ENCODE measurements around the gene ERCC5.
A peak's percentile ranks its signal among the peaks of the same experiment; 100 is the strongest.

Gene ERCC5

GRCh38 chr13:102845630-102846260 lies at the start of gene ERCC5:
Gene ERCC5 (plus strand): TSS chr13:102846032. CDS start chr13:102846267, 235 bp downstream.
- DNase-seq, result peak; percentile 98

- peak; percentile 96 for DNase-seq
These were observed 47.0 kb upstream of the ERCC5 start, which contains the start of the genes BIVM and POGLUT2 for GRCh38 chr13:102798581-102799425. Gene BIVM (plus strand): TSS chr13:102799119. CDS start chr13:102807268, 8,149 bp downstream. Gene POGLUT2 (minus strand): TSS chr13:102798976. CDS start chr13:102798670, 306 bp downstream.

GRCh38 chr13:102799426-102800144 lies 46.2 kb upstream of the ERCC5 start:
- no peak for DNase-seq

- DNase-seq, result peak; percentile 89
These were observed 45.4 kb upstream of the ERCC5 start for GRCh38 chr13:102800145-102801041.

- DNase-seq, result no peak
These were observed 40.2 kb upstream of the ERCC5 start for GRCh38 chr13:102805680-102806079.

GRCh38 chr13:102807699-102808098 lies 38.1 kb upstream of the ERCC5 start:
- DNase-seq, result no peak

GRCh38 chr13:102812611-102813287 lies 33.1 kb upstream of the ERCC5 start:
- peak; percentile 30 for DNase-seq

- DNase-seq, result no peak
These were observed 31.7 kb upstream of the ERCC5 start for GRCh38 chr13:102814025-102814607.

- no peak for DNase-seq
These were observed 31.0 kb upstream of the ERCC5 start for GRCh38 chr13:102814793-102815192.

- no peak for DNase-seq
These were observed 30.0 kb upstream of the ERCC5 start for GRCh38 chr13:102815788-102816187.

- DNase-seq, result no peak
These were observed 29.1 kb upstream of the ERCC5 start for GRCh38 chr13:102816708-102817107.

- DNase-seq, result no peak
These were observed 28.6 kb upstream of the ERCC5 start for GRCh38 chr13:102817241-102817640.

GRCh38 chr13:102817907-102818306 lies 27.9 kb upstream of the ERCC5 start:
- DNase-seq, result no peak

- DNase-seq, result no peak
These were observed 20.4 kb upstream of the ERCC5 start for GRCh38 chr13:102825400-102825799.

GRCh38 chr13:102825921-102826706 lies 19.7 kb upstream of the ERCC5 start:
- DNase-seq, result no peak

- no peak for DNase-seq
These were observed 15.2 kb upstream of the ERCC5 start for GRCh38 chr13:102830646-102831045.

GRCh38 chr13:102836471-102836870 lies 9.4 kb upstream of the ERCC5 start:
- no peak for DNase-seq

- DNase-seq, result no peak
These were observed 7.6 kb upstream of the ERCC5 start for GRCh38 chr13:102838273-102838672.

- no peak for DNase-seq
These were observed 6.8 kb upstream of the ERCC5 start for GRCh38 chr13:102838982-102839381.

- DNase-seq, result no peak
These were observed 6.4 kb upstream of the ERCC5 start for GRCh38 chr13:102839462-102839861.

- DNase-seq, result no peak
These were observed 573 bp upstream of the ERCC5 start for GRCh38 chr13:102845289-102845629.

All from hematopoietic multipotent progenitor cell treated with erythropoietin and hydrocortisone succinate and interleukin-3 and kit ligand, for 6 days (in vitro differentiated cells).